Fibroblast of pulmonary artery (primary cell): ENCODE data around the gene NUP155.
"Not testable (repeated sequence)": the region's sequence is repeated elsewhere in the genome, so short reads cannot be mapped to it uniquely, and the experiment has no call there.

Source experiments
- DNase-seq: peaks from one replicate; pipeline ENCODE4 v3.0.0-alpha.2; 2010; ENCODE audit warnings: low read depth
- H3K4me3 ChIP-seq: replicated peaks from 2 replicates; pipeline ENCODE4 v1.5.1; 2011; ENCODE audit warnings: low read depth, mild to moderate bottlenecking, control low read depth, low read length, moderate library complexity
- TF ChIP-seq, protein P1 (sequence below): IDR thresholded peaks from 2 replicates; pipeline ENCODE4 v1.5.1; 2011; ENCODE audit warnings: mild to moderate bottlenecking, control low read depth, low read length, inconsistent platforms; ENCODE audit errors: missing control alignments

NUP155 gene

DNA sequence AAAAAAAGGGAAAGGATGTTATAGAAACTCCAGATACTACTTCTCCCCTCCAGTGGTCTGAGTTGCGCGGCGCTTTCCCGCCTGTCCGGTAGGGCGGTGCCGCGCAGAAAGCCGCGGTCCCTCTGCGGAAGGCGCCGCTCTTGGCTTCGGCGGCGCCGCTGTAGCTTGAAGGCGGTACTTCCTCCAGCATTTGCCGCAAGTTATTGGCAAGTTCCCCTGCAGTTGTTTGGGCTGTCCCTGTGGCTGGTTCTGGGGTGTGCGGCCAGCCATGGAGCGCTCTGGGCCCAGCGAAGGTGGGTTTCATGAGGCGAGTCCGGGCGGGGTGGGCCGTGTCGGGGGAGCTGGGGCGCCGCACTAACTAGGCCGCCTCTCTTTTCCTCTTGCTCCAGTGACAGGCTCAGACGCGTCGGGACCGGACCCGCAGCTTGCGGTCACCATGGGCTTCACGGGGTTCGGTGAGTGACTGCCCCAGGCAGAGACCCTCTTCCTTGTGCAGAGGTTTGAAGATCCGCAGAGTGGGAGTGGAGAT is 8.3 kb upstream of the NUP155 start, which contains the start of gene WDR70:
TSS of gene WDR70 (plus strand) at position 219 of the 529 bp plus-strand sequence. CDS start at position 269, 50 bp downstream.
- TF ChIP-seq, protein P1, sequence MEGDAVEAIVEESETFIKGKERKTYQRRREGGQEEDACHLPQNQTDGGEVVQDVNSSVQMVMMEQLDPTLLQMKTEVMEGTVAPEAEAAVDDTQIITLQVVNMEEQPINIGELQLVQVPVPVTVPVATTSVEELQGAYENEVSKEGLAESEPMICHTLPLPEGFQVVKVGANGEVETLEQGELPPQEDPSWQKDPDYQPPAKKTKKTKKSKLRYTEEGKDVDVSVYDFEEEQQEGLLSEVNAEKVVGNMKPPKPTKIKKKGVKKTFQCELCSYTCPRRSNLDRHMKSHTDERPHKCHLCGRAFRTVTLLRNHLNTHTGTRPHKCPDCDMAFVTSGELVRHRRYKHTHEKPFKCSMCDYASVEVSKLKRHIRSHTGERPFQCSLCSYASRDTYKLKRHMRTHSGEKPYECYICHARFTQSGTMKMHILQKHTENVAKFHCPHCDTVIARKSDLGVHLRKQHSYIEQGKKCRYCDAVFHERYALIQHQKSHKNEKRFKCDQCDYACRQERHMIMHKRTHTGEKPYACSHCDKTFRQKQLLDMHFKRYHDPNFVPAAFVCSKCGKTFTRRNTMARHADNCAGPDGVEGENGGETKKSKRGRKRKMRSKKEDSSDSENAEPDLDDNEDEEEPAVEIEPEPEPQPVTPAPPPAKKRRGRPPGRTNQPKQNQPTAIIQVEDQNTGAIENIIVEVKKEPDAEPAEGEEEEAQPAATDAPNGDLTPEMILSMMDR = peak; percentile 54
- peak within 1 kb of the TSS; percentile 80 for H3K4me3 ChIP-seq
- peak; percentile 95 for DNase-seq

GRCh38 chr5:37378066-37378465 is 7.2 kb upstream of the NUP155 start:
- DNase-seq, H3K4me3 ChIP-seq: not testable (repeated sequence)

DNA sequence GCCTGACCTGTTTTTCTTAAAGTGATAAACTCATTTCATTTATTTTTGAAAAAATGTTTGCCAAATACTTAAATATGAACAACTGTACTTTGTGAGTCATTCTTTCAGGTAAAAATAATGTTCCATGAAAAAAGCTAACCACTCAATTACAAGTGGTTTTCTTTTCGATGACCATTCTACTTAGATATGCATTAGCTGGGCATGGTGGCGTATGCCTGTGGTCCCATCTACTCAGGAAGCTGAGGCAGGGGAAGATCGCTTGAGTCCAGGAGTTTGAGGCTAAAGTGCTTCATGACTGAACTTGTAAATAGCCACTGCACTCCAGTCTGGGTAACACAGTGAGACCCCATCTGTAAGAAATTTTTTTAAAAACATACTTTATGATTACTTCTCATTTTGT is 4.2 kb upstream of the NUP155 start:
- DNase-seq = no peak
- no peak overlapping the region for H3K4me3 ChIP-seq
- TF ChIP-seq, protein P1 = no peak

DNA sequence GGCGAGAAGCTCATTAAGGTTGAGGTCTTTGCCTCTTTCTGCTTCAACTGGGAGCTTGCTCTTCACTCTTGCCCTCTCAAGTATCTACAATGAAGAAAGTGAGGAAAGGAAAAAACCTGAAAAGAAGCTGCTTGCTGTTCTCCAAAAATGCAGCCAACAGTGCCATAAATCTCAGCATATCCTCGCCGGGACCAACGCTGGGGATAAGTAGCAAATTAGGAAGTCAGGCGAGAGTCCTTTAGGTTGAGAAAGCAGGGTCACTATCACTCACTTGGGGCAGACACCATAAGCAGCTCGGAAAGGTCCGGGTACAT is 399 bp downstream of the NUP155 start:
- TF ChIP-seq, protein P1 = no peak
- DNase-seq = no peak
- H3K4me3 ChIP-seq = peak overlapping the region; percentile 98

GRCh38 chr5:37355161-37355560 is 15.7 kb downstream of the NUP155 start:
- TF ChIP-seq, protein P1 = no peak
- H3K4me3 ChIP-seq = no peak overlapping the region
- DNase-seq = no peak

GRCh38 chr5:37342741-37343140 is 28.2 kb downstream of the NUP155 start:
- not testable (repeated sequence) for DNase-seq, H3K4me3 ChIP-seq

DNA sequence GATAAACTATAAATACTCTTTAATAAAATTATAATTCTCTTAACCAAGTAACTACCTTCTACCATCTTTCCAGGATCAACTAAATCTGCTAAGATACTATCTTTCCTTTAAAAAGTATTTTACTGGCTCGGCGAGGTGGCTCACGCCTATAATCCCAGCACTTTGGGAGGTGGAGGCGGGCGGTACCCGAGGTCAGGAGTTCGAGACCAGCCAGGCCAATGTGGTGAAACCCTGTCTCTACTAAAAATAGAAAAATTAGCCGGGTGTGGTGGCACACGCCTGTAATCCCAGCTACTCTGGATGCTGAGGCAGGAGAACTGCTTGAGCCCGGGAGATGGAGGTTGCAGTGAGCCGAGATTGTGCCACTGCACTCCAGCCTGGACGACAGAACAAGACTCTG is 36.2 kb downstream of the NUP155 start:
- not testable (repeated sequence) for H3K4me3 ChIP-seq, DNase-seq

- no peak for DNase-seq
- TF ChIP-seq, protein P1 = no peak
- no peak overlapping the region for H3K4me3 ChIP-seq
Observed at GRCh38 chr5:37326536-37326935, 44.4 kb downstream of the NUP155 start.

GRCh38 chr5:37323607-37324006 is 47.3 kb downstream of the NUP155 start:
- H3K4me3 ChIP-seq = no peak overlapping the region
- no peak for DNase-seq
- TF ChIP-seq, protein P1 = no peak
